Measurements from ENCODE around the gene RAMACL. TPM values are rescaled to one million over a fixed set of nuclear protein-coding genes. Genes with fewer than 3 reads are reported as not detected.

Gene RAMACL
- total RNA-seq (ENCODE audit: low replicate concordance) = 0.98 and 1.1 TPM in 2 replicates

DNA sequence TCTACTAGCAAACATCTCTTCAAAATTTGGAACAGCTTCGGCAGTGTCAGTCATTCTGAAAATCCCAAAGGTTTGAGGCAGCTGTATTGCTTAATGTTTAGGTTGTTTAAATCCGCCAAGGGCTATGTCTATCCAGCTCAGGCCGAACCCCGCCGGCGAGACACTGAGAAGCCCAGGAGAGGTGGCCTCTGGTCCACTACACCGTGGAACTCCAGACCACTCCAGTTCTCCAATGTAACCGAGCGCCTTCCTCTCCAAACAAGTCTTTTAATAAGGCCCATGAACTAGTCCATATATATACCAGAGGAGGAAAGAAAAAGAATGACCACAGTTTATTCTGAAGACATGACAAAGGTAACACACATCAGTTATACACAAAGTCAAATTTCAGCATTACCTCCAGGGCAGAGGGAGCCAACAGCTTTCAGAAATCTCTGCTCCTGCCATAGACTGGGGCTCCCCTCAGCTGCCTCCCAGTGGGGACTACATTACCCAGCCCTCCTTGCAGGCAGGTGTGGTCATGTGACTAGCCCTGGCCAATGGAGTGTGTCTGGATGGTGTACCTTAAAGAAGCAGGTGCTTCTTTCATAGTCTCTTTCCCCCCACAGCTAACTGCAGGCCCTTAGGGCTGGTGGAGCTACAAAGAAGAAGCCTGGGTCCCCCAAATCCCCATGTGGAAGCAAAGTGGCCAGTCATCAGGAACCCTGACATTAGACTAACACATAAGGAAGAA, at the start of gene RAMACL:
Gene RAMACL, minus strand, starts transcription at position 255 of the 733 bp plus-strand sequence. Its CDS starts 201 bp downstream, at position 54.

GRCh38 chr6:166627033-166627874, 40.8 kb upstream of the RAMACL start, which contains the start of gene RPS6KA2:
Gene RPS6KA2, minus strand, starts transcription at chr6:166627251. Its CDS starts 232 bp downstream, at chr6:166627019.

Other genes starting within 250 kb of the RAMACL start
- gene SFT2D1, start 244.1 kb downstream of the RAMACL start, total RNA-seq (ENCODE audit: low replicate concordance) = 27.4 and 34.1 TPM in 2 replicates
- 26.8 and 27.7 TPM in 2 replicates for gene MPC1, start 203.7 kb downstream of the RAMACL start, total RNA-seq (ENCODE audit: low replicate concordance)
- gene RPS6KA2, start 40.6 kb upstream of the RAMACL start, total RNA-seq (ENCODE audit: low replicate concordance) = 96.3 and 104 TPM in 2 replicates

Data from smooth muscle cell of the coronary artery (primary cell).